Thymus (tissue), 11 donors: ENCODE measurements around the gene KRTAP29-1. TPM values are rescaled to one million over a fixed set of nuclear protein-coding genes. Genes with fewer than 3 reads are reported as not detected.
A peak's percentile ranks its signal among the peaks of the same experiment; 100 is the strongest.

Experiments
- DNase-seq, 9 donors: peaks; one replicate each; pipeline ENCODE4 v3.0.0-alpha.2; 2013; ENCODE audit warnings: low spot score in 9 of 9, low read depth in 6 of 9, missing footprints in 1 of 9
- H3K27ac ChIP-seq, 2 donors: one replicate each; pipeline ENCODE4 v1.5.1; 2013; ENCODE audit warnings: control low read depth in 1 of 2, low read depth in 1 of 2, low read length in 1 of 2, mild to moderate bottlenecking in 1 of 2, moderate library complexity in 1 of 2
- H3K27me3 ChIP-seq, 2 donors: one replicate each; pipeline ENCODE4 v1.5.1; 2013; ENCODE audit warnings: low read length in 1 of 2; ENCODE audit not compliant: control insufficient read depth in 2 of 2, insufficient read depth in 1 of 2
- H3K36me3 ChIP-seq, 2 donors: one replicate each; pipeline ENCODE4 v1.5.1; 2013; ENCODE audit warnings: low read length in 1 of 2, mild to moderate bottlenecking in 1 of 2, moderate library complexity in 1 of 2; ENCODE audit not compliant: control insufficient read depth in 2 of 2, insufficient read depth in 2 of 2
- H3K4me1 ChIP-seq, 2 donors: one replicate each; pipeline ENCODE4 v1.5.1; 2013; ENCODE audit warnings: low read length in 2 of 2; ENCODE audit not compliant: control insufficient read depth in 2 of 2, insufficient read depth in 2 of 2
- H3K4me3 ChIP-seq, 2 donors: one replicate each; pipeline ENCODE4 v1.5.1; 2013; ENCODE audit warnings: low read length in 2 of 2, control low read depth in 1 of 2, mild to moderate bottlenecking in 1 of 2
- H3K9me3 ChIP-seq, 2 donors: one replicate each; pipeline ENCODE4 v1.5.1; 2013; ENCODE audit warnings: low read length in 1 of 2, mild to moderate bottlenecking in 1 of 2; ENCODE audit not compliant: control insufficient read depth in 2 of 2, insufficient read depth in 1 of 2
- WGBS: extraction: QIAGEN DNeasy Blood & Tissue Kit; methylation state at CpG from one replicate; pipeline ENCODE4 v1.1.7; 2013; 5-methylcytosine and 5-hydroxymethylcytosine counted together
- polyA plus RNA-seq: library from polyadenylated mRNA; stranded (reverse); fragments of 200-250 nt; gene quantifications from one replicate; pipeline ENCODE4 v1.2.3, GENCODE V29; 2013
- total RNA-seq: library from RNA; stranded (reverse); fragments of 120-200 nt; gene quantifications from one replicate; pipeline ENCODE4 v1.2.4, GENCODE V29; 2013
- donor health status: healthy.

Gene KRTAP29-1
- total and polyA plus RNA-seq, 2 donors: 0.23 TPM; not detected in 1

- peak in 2 of 9 donors; percentile 15 to 48 for DNase-seq
- Histone ChIP-seq H3K4me1 (no peaks in the 10 kb centered on the region), H3K4me3 (no peak overlapping the region), H3K9me3 (no peaks in the 10 kb centered on the region), H3K36me3 (no peaks in the 10 kb centered on the region), H3K27me3 (no peaks in the 10 kb centered on the region), H3K27ac (no peak overlapping the region)
- WGBS: 47% methylated on average over 5 of the region's 5 CpGs
Observed at GRCh38 chr17:41322094-41322902, 19.6 kb upstream of the KRTAP29-1 start.

- no peaks in the 10 kb centered on the region for H3K4me1 ChIP-seq
- no peak overlapping the region for H3K4me3 ChIP-seq
- H3K27me3 ChIP-seq: peaks cover 0 to 2% of the 10 kb centered on the region in 2 donors
- 52% methylated on average over 2 of the region's 2 CpGs for WGBS
- no peak for DNase-seq
- no peaks in the 10 kb centered on the region for H3K9me3 ChIP-seq
- H3K36me3 ChIP-seq: no peaks in the 10 kb centered on the region
- H3K27ac ChIP-seq: no peak overlapping the region
Observed at GRCh38 chr17:41318231-41318630, 15.6 kb upstream of the KRTAP29-1 start.

DNA sequence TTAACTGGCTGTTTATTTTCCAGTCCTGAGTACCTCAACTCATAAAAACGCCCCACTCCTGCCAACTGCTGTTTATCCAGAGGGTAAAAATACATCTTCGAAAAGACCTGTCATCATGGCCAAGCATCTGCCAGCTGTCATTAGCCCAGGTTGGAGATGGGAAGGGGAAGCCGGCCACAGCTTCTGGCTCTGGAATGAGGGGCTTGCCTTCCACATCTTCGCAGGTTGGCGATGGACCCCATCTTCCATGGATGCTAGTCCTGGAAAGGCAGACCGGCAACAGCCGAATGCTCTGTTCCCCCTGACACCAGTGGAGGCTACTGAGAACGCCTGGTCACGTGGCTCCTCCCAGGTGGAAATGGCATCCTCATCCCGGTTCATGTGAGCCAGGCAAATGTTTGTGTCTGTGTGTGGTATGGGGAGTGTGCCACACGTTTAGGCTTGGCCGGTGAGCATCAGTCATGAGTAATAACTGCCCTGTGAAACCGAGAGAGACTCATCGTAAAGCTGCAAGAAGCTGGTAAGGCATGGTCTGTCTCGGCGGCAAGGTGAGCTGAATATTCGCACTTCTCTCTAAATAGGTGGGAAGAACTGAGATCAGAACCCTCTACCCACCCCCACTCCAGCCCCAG is 13.3 kb upstream of the KRTAP29-1 start:
- Histone ChIP-seq H3K9me3 (no peaks in the 10 kb centered on the region), H3K27me3 (peaks cover 0 to 2% of the 10 kb centered on the region in 2 donors), H3K4me1 (no peaks in the 10 kb centered on the region), H3K4me3 (no peak overlapping the region), H3K27ac (no peak overlapping the region), H3K36me3 (no peaks in the 10 kb centered on the region)
- 94% methylated on average over 17 of the region's 17 CpGs for WGBS
- DNase-seq: no peak

- H3K27me3 ChIP-seq: peaks cover 0 to 2% of the 10 kb centered on the region in 2 donors
- no peaks in the 10 kb centered on the region for H3K9me3 ChIP-seq
- no peak for DNase-seq
- no peaks in the 10 kb centered on the region for H3K36me3 ChIP-seq
- H3K4me3 ChIP-seq: no peak within 1 kb of the TSS
- 93% methylated on average over 24 of the region's 24 CpGs for WGBS
- H3K4me1 ChIP-seq: no peaks in the 10 kb centered on the region
- H3K27ac ChIP-seq: no peak within 1 kb of the TSS
Observed at GRCh38 chr17:41315204-41315794, 12.6 kb upstream of the KRTAP29-1 start, which contains the start of gene KRTAP17-1. Gene KRTAP17-1, minus strand, starts transcription at chr17:41315710. Its CDS starts 60 bp downstream, at chr17:41315650.

DNA sequence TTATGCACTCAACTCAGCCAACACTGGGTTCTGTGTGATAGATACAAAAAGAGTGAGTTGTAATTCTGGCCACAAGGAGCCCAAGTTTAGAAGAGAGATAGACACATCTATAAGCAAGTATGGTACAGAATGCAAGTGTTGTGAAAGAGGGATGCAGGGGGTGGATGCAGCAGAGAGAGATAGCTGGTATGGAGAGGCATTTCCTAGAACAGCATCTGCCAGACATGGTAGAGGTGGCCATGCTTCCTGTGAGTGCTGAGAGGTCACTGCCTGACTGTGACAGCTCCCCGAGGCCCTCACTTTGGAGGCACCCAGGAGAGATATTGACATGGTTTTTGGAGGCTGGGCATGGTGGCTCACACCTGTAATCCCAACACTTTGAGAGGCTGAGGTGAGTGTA is 8.5 kb upstream of the KRTAP29-1 start:
- Histone ChIP-seq H3K4me1 (peaks cover 0 to 23% of the 10 kb centered on the region in 2 donors), H3K9me3 (peaks cover 2 to 12% of the 10 kb centered on the region in 2 donors), H3K27me3 (peaks cover 0 to 2% of the 10 kb centered on the region in 2 donors), H3K27ac (no peak overlapping the region), H3K36me3 (no peaks in the 10 kb centered on the region), H3K4me3 (no peak overlapping the region)
- DNase-seq: no peak
- WGBS: 92% methylated on average over 1 of the region's 1 CpG

DNA sequence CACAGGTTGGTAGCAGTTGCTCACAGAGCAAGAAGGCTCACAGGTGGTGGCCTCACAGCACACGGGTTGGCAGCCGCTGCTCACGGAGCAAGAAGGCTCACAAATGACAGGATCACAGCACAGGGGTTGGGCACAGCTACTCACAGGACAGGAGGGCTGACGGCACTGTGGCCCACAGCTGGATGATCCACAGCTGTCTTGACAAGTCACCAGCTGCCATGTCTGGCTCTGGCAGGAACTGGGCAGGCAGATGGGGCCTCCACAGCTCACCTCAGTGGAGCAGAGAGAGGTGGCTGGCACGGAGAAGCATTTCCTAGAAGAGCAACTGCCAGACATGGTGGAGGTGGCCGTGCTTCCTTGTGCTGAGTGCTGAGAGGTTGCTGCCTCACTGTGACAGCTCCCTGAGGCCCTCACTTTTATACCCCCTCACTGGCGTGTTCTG is 6.3 kb upstream of the KRTAP29-1 start, which contains the start of gene KRTAP16-1:
KRTAP16-1 (minus strand) TSS at position 392 of the 442 bp plus-strand sequence; CDS start at position 336, 56 bp downstream.
- no peaks in the 10 kb centered on the region for H3K36me3 ChIP-seq
- peak within 1 kb of the TSS; percentile 74 to 91 for H3K27ac ChIP-seq
- 8% methylated on average over 7 of the region's 7 CpGs for WGBS
- DNase-seq: no peak
- H3K9me3 ChIP-seq: peaks cover 2 to 12% of the 10 kb centered on the region in 2 donors
- H3K4me1 ChIP-seq: peaks cover 0 to 23% of the 10 kb centered on the region in 2 donors
- H3K4me3 ChIP-seq: no peak within 1 kb of the TSS
- no peaks in the 10 kb centered on the region for H3K27me3 ChIP-seq

DNA sequence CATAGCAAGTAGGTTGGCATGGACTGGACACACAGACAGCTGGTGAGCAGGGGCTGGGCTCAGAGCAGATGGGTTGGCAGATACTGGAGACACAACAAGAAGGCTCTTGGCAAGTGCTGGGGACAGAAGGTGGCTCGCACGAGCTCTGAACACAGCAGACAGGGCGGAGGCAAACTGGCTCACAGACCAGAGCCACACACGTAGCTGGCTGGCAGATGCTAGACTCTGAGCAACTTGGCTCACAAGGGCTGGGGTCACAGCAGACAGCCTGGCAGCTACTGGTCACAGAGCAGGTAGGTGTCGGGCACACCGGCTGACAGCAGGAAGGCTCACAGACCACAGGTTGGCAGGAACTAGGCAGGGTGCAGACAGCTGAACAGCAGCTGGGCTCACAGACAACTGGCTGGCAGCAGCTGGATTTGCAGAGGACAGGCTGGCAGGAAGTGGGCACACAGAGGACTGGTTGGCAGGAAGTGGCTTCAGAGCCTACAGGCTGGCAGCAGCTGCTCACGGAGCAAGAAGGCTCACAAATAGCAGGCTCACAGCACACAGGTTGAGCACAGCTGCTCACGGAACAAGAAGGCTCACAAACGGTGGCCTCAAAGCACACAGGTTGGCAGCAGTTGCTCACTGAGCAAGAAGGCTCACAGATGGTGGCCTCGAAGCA is 5.7 kb upstream of the KRTAP29-1 start:
- H3K27me3 ChIP-seq: no peaks in the 10 kb centered on the region
- H3K27ac ChIP-seq: peak overlapping the region; percentile 74 to 91
- H3K4me1 ChIP-seq: peaks cover 0 to 23% of the 10 kb centered on the region in 2 donors
- DNase-seq: peak in 7 of 9 donors; percentile 33 to 78 (median 43)
- H3K36me3 ChIP-seq: no peaks in the 10 kb centered on the region
- H3K4me3 ChIP-seq: no peak overlapping the region
- 6% methylated on average over 10 of the region's 10 CpGs for WGBS
- H3K9me3 ChIP-seq: peaks cover 2 to 12% of the 10 kb centered on the region in 2 donors

- Histone ChIP-seq H3K36me3 (no peaks in the 10 kb centered on the region), H3K27me3 (no peaks in the 10 kb centered on the region), H3K4me3 (no peak overlapping the region), H3K4me1 (peaks cover 0 to 23% of the 10 kb centered on the region in 2 donors), H3K27ac (peak overlapping the region in 1 of 2 donors; percentile 69), H3K9me3 (peaks cover 2 to 12% of the 10 kb centered on the region in 2 donors)
- 95% methylated on average over 9 of the region's 9 CpGs for WGBS
- DNase-seq: no peak
Observed at GRCh38 chr17:41307647-41308046, 5.0 kb upstream of the KRTAP29-1 start.
